Activated naive CD8-positive, alpha-beta T cell treated with anti-CD3 and anti-CD28 coated beads for 36 hours (primary cell): ENCODE measurements around the gene SRMS. TPM values are rescaled to one million over a fixed set of nuclear protein-coding genes. Genes with fewer than 3 reads are reported as not detected.
"Not testable (repeated sequence)": the region's sequence is repeated elsewhere in the genome, so short reads cannot be mapped to it uniquely, and the experiment has no call there.

Experiments
- DNase-seq: peaks from one replicate; pipeline ENCODE4 v3.0.0; 2021
- H3K27ac Mint-ChIP-seq: one replicate; pipeline ENCODE4 v1.8.0; 2022; ENCODE audit warnings: mild to moderate bottlenecking, moderate library complexity, mixed read lengths
- H3K27me3 Mint-ChIP-seq: one replicate; pipeline ENCODE4 v1.8.0; 2022; ENCODE audit warnings: mild to moderate bottlenecking, mixed read lengths
- H3K36me3 Mint-ChIP-seq: one replicate; pipeline ENCODE4 v1.8.0; 2021; ENCODE audit warnings: mild to moderate bottlenecking, mixed read lengths
- H3K4me1 Mint-ChIP-seq: one replicate; pipeline ENCODE4 v1.8.0; 2021; ENCODE audit warnings: mixed read lengths
- H3K4me3 Mint-ChIP-seq: one replicate; pipeline ENCODE4 v1.8.0; 2022; ENCODE audit warnings: mild to moderate bottlenecking, moderate library complexity, mixed read lengths
- H3K9me3 Mint-ChIP-seq: one replicate; pipeline ENCODE4 v1.8.0; 2022; ENCODE audit warnings: mixed read lengths
- total RNA-seq, 2 experiments: library from RNA; stranded (reverse); gene quantifications; one replicate each; pipeline ENCODE4 v1.2.3, GENCODE V29; 2021

SRMS gene
- total RNA-seq, 2 experiments from 2014 or later: not detected

DNA sequence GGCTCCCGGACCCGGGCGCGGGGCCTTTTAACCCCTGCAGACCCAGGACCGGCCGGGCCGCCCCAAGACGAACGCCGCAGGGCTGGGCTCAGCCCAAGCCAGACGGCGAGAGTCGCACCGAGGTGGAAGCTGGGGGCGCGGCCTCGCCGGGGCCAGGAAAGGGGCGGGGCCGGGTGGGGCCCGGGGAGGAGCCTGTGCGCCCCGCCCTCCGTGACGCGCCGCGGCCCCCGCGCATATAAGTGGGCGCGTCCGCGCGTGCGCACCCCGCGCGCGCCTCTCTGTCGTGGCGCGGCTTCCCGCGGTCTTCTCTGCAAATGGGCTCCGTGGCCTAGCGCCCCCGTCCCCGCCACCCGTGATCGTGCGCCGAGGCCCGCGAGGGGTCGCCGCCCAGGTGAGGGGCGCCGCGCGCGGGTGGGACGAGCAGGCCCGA is 27.0 kb downstream of the SRMS start, which contains the start of gene PPDPF:
Gene PPDPF (plus strand): TSS at position 262 of the 430 bp plus-strand sequence. CDS start 544 bp downstream, outside the sequence.
- peaks cover 26% of the 10 kb centered on the region for H3K36me3 Mint-ChIP-seq
- peaks cover 6% of the 10 kb centered on the region for H3K4me1 Mint-ChIP-seq
- H3K27ac Mint-ChIP-seq: peak within 1 kb of the TSS; percentile 56
- peak; percentile 85 for DNase-seq
- no peaks in the 10 kb centered on the region for H3K27me3 Mint-ChIP-seq
- peaks cover 6% of the 10 kb centered on the region for H3K9me3 Mint-ChIP-seq
- peak within 1 kb of the TSS; percentile 83 for H3K4me3 Mint-ChIP-seq

GRCh38 chr20:63519668-63520503 is 27.7 kb downstream of the SRMS start:
- Mint-ChIP-seq H3K27ac (no peak overlapping the region), H3K4me1 (peaks cover 6% of the 10 kb centered on the region), H3K36me3 (peaks cover 26% of the 10 kb centered on the region), H3K9me3 (peaks cover 8% of the 10 kb centered on the region), H3K27me3 (no peaks in the 10 kb centered on the region), H3K4me3 (peak overlapping the region; percentile 73)
- DNase-seq: peak; percentile 75

DNA sequence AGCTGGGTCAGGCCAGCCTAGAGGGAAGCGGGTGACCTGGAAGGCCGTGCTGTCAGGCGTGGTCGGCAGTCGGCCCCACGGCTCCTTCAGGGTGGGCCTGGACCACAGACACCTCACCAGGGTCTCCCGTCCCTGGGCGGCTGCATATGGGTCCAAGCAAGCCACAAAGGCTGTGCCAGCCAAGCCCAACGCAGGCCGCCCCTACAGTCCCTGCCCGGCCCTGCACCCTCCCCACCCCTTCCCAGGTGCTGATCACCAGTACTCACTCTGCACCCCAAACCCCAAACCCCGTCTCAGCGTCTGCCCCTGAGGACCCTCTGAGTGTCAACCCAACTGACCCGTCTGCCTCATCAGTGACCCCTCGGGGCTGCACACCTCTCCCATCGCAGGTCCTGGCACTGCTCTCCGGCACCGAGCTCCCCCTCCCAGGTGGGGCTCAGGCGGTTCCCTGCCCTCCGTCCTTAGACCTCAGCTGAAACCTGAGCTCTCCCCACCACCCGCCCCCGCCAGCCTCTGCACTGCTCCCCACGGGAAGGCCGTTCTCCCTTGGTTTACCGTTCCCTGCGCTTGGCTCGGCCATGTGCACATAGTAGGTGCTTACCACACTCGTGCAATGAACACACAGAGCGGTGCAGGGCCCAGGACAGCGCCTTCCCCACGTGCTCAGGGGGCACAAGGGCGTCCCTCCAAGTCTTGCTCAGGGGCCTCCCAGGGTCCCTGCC is 28.4 kb downstream of the SRMS start:
- Mint-ChIP-seq H3K36me3 (peaks cover 22% of the 10 kb centered on the region), H3K9me3 (peaks cover 10% of the 10 kb centered on the region), H3K27me3 (no peaks in the 10 kb centered on the region), H3K4me1 (peaks cover 6% of the 10 kb centered on the region), H3K27ac (no peak overlapping the region), H3K4me3 (peak overlapping the region; percentile 73)
- DNase-seq: no peak

DNA sequence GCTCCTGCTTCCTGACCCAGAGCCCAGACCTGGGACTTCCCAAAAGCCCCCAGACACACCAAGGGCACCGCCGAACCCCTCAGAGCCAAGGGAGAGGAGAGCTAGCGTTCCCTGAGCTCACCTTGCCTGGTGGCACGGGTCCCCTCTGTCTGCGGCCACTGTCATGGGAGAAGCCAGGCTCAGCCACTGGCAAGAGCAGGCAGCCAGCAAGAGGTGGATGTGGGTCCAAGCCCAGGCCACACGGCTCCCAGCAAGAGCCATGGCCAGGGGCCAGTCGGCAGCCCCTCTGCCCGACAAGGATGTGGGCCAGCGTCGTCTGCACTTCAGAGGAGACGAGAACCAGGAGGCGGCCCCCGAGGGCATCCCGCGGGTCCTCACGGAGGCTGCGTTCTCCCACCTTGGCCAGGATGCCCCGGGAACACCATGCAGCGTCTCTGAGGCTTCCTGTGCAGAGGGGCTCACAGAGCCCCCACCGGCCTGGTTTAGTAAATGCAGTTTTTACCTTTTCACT is 29.1 kb downstream of the SRMS start:
- H3K4me3 Mint-ChIP-seq: no peak overlapping the region
- H3K9me3 Mint-ChIP-seq: peaks cover 6% of the 10 kb centered on the region
- no peak overlapping the region for H3K27ac Mint-ChIP-seq
- H3K27me3 Mint-ChIP-seq: peaks cover 1% of the 10 kb centered on the region
- peaks cover 6% of the 10 kb centered on the region for H3K4me1 Mint-ChIP-seq
- DNase-seq: no peak
- H3K36me3 Mint-ChIP-seq: peaks cover 15% of the 10 kb centered on the region

DNA sequence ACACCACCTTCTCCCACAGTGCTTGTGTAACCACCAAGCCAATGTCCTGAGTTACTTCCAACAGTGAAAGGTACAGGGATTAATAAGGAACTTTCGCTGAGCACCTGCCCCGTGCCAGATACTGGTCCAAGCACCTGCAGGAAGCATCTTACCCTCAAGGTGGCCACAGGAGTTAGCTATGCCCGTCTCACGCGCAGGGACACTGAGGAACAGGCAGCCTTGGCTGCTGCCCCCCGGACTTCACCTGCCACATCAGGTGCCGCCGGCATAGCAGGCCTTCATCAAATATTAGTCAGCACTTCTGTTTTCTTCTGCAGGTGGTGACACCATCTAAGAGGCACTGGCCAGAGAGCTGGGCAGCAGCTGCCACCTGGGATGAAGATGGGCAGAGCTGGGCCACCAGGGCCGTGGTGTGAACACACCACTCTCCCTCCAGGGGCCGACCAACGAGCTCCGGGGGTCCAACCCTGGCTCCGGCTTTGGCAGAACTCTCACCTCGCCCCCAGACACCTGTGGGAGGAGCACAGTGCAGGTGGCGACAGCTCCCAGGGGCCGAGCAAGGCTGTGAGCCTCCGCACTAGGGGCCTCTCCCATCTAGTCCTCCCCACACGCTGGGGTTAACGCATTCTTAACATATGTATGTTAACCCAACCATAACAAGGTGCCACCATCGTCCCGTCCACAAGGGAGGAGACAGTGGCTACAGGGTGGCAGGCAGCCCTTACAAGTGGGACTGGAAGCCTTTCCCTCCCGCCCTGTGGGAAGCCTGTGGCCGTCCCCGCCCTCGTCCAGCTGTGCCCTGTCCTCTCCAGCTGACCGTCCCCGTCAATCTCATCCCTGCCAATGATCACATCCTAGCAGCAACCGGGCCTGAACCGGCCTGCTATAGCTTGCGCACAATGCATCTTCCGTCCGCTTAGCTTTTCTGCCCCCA is 29.9 kb downstream of the SRMS start:
- H3K9me3 Mint-ChIP-seq: peaks cover 5% of the 10 kb centered on the region
- H3K4me3 Mint-ChIP-seq: no peak overlapping the region
- peaks cover 8% of the 10 kb centered on the region for H3K36me3 Mint-ChIP-seq
- no peak for DNase-seq
- H3K27me3 Mint-ChIP-seq: peaks cover 8% of the 10 kb centered on the region
- no peak overlapping the region for H3K27ac Mint-ChIP-seq
- H3K4me1 Mint-ChIP-seq: peaks cover 6% of the 10 kb centered on the region

- not testable (repeated sequence) for H3K27ac Mint-ChIP-seq, H3K36me3 Mint-ChIP-seq, H3K4me1 Mint-ChIP-seq, H3K9me3 Mint-ChIP-seq, DNase-seq, H3K4me3 Mint-ChIP-seq
- peaks cover 28% of the 10 kb centered on the region for H3K27me3 Mint-ChIP-seq
Observed at GRCh38 chr20:63514520-63514919, 33.0 kb downstream of the SRMS start.

DNA sequence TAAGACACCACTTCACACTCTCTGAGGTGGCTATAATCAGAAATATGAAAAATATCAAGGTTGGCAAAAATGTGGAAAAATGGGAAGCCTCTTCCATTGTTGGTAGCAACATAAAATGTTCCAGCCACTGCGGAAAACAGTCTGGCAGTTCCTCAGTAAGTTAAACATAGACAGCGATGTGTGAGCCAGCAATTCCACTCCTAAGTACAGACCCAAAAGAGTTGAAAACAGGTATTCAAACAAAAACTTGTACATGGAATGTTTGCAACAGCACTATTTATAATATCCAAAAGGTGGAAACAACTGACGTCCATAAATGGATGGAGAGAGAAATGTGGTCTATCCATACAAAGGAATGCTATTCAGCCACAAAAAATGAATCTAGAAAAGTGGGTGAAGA is 34.3 kb downstream of the SRMS start:
- H3K36me3 Mint-ChIP-seq: no peaks in the 10 kb centered on the region
- peaks cover 38% of the 10 kb centered on the region for H3K27me3 Mint-ChIP-seq
- no peak overlapping the region for H3K27ac Mint-ChIP-seq
- H3K4me3 Mint-ChIP-seq: no peak overlapping the region
- DNase-seq: no peak
- H3K9me3 Mint-ChIP-seq: peaks cover 4% of the 10 kb centered on the region
- H3K4me1 Mint-ChIP-seq: no peaks in the 10 kb centered on the region

GRCh38 chr20:63509088-63509564 is 38.4 kb downstream of the SRMS start:
- Mint-ChIP-seq H3K4me3 (no peak overlapping the region), H3K27me3 (peaks cover 57% of the 10 kb centered on the region)
- no peak for DNase-seq

GRCh38 chr20:63508072-63508768 is 39.3 kb downstream of the SRMS start:
- H3K36me3 Mint-ChIP-seq: no peaks in the 10 kb centered on the region
- peaks cover 4% of the 10 kb centered on the region for H3K4me1 Mint-ChIP-seq
- no peak overlapping the region for H3K27ac Mint-ChIP-seq
- DNase-seq: no peak
- H3K9me3 Mint-ChIP-seq: peaks cover 8% of the 10 kb centered on the region
- no peak overlapping the region for H3K4me3 Mint-ChIP-seq
- peaks cover 60% of the 10 kb centered on the region for H3K27me3 Mint-ChIP-seq

More at GRCh38 chr20:63509088-63509564, 38.4 kb downstream of the SRMS start:
- Mint-ChIP-seq H3K4me1 (peaks cover 4% of the 10 kb centered on the region), H3K9me3 (peaks cover 6% of the 10 kb centered on the region), H3K36me3 (no peaks in the 10 kb centered on the region), H3K27ac (no peak overlapping the region)

DNA sequence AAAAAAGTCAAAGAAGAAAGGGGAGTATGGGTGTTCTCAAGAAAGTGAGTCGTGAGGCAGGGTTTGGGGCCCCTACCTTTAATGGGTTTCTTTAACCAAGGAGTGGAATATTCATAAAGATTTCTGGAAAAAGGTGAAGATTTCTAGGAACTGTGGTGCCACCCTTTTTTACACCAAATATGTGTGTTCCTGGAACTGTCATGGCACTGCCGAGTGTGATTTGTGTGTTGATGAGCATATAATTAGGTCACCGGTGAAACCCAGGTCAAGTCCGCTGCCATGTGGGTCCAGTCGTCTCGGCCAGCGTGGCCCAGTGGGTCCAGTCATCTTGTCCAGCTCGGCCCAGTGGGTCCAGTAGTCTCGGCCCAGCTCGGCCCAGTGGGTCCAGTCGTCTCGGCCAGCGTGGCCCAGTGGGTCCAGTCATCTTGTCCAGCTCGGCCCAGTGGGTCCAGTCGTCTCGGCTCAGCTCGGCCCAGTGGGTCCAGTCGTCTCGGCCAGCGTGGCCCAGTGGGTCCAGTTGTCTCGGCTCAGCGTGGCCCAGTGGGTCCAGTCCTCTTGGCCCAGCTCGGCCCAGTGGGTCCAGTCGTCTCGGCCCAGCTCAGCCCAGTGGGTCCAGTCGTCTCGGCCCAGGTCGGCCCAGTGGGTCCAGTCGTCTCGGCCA is 40.3 kb downstream of the SRMS start:
- H3K27me3 Mint-ChIP-seq: peaks cover 55% of the 10 kb centered on the region
- no peak overlapping the region for H3K4me3 Mint-ChIP-seq
- peaks cover 8% of the 10 kb centered on the region for H3K9me3 Mint-ChIP-seq
- peaks cover 4% of the 10 kb centered on the region for H3K4me1 Mint-ChIP-seq
- H3K36me3 Mint-ChIP-seq: no peaks in the 10 kb centered on the region
- no peak overlapping the region for H3K27ac Mint-ChIP-seq
- no peak for DNase-seq

DNA sequence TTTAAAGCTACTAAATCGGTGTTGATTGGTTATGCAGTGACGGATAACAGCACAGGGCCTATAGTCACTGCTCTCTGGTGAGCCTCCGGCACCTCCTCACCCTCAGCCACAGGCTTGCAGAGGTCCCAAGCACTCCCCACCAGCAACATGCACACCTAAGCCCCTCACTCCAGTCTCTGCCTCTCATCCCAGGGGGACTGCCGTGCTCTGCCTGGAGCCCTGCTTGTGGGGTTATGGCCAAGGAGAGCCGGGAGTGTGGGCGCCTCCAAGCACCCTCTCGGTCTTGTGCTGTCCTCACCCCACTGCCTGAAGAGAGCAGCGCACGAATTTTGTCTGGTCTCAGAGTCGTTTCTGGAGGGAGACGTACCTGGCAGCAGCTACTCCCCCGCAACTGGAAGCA is 41.8 kb downstream of the SRMS start:
- Mint-ChIP-seq H3K27me3 (peaks cover 47% of the 10 kb centered on the region), H3K9me3 (peaks cover 8% of the 10 kb centered on the region), H3K27ac (no peak overlapping the region), H3K36me3 (no peaks in the 10 kb centered on the region), H3K4me1 (peaks cover 4% of the 10 kb centered on the region), H3K4me3 (no peak overlapping the region)
- no peak for DNase-seq

GRCh38 chr20:63505281-63505680 is 42.3 kb downstream of the SRMS start:
- peaks cover 4% of the 10 kb centered on the region for H3K4me1 Mint-ChIP-seq
- no peak overlapping the region for H3K4me3 Mint-ChIP-seq
- peaks cover 8% of the 10 kb centered on the region for H3K9me3 Mint-ChIP-seq
- DNase-seq: no peak
- no peaks in the 10 kb centered on the region for H3K36me3 Mint-ChIP-seq
- H3K27ac Mint-ChIP-seq: no peak overlapping the region
- H3K27me3 Mint-ChIP-seq: peaks cover 43% of the 10 kb centered on the region

GRCh38 chr20:63504642-63505041 is 42.9 kb downstream of the SRMS start:
- no peak for DNase-seq
- H3K27me3 Mint-ChIP-seq: peaks cover 36% of the 10 kb centered on the region

More at GRCh38 chr20:63504642-63505041, 42.9 kb downstream of the SRMS start:
- H3K4me3 Mint-ChIP-seq: no peak overlapping the region
- no peaks in the 10 kb centered on the region for H3K36me3 Mint-ChIP-seq
- H3K27ac Mint-ChIP-seq: no peak overlapping the region
- H3K4me1 Mint-ChIP-seq: peaks cover 4% of the 10 kb centered on the region
- peaks cover 8% of the 10 kb centered on the region for H3K9me3 Mint-ChIP-seq
